ENCODE measurements around the gene CTSZ. TPM values are rescaled to one million over a fixed set of nuclear protein-coding genes. Genes with fewer than 3 reads are reported as not detected.
A peak's percentile ranks its signal among the peaks of the same experiment; 100 is the strongest.

CTSZ gene
- total and polyA plus RNA-seq, 4 donors = 11.8 to 233 (median 188) TPM

GRCh38 chr20:59005523-59006166, 1.4 kb downstream of the CTSZ start:
- no peaks in the 10 kb centered on the region for H3K9me3 ChIP-seq (ENCODE audit: control insufficient read depth in 4 of 4, low read length in 3 of 4)
- H3K4me1 ChIP-seq (ENCODE audit: control insufficient read depth in 4 of 4, insufficient read depth in 4 of 4, low read length in 3 of 4) = peaks cover 11 to 38% (median 26%) of the 10 kb centered on the region in 4 donors
- TF ChIP-seq FOXA2 (IDR thresholded peaks at IDR 0.05) = no peak
- no peak for TF ChIP-seq RAD21 (IDR thresholded peaks at IDR 0.05)
- no peak for TF ChIP-seq EGR1 (IDR thresholded peaks at IDR 0.05; ENCODE audit: low read depth in 2 of 2)
- TF ChIP-seq FOXA1 (IDR thresholded peaks at IDR 0.05) = no peak
- no peak for TF ChIP-seq CTCF (IDR thresholded peaks at IDR 0.05; ENCODE audit: low read depth, low read length, missing input control)
- TF ChIP-seq JUND (IDR thresholded peaks at IDR 0.05) = no peak
- TF ChIP-seq TAF1 (conservative IDR thresholded peaks at IDR 0.05) = no peak
- TF ChIP-seq ATF3 (IDR thresholded peaks at IDR 0.05) = no peak
- no peak for TF ChIP-seq HNF4G (IDR thresholded peaks at IDR 0.05)
- TF ChIP-seq SP1 (IDR thresholded peaks at IDR 0.05) = no peak
- TF ChIP-seq YY1 (IDR thresholded peaks at IDR 0.05) = no peak
- no peak for TF ChIP-seq RXRA (IDR thresholded peaks at IDR 0.05)
- TF ChIP-seq GABPA (IDR thresholded peaks at IDR 0.05 in 1 of 2, conservative IDR thresholded peaks at IDR 0.05 in 1 of 2) = no peak
- no peak for TF ChIP-seq ZBTB33 (IDR thresholded peaks at IDR 0.05)
- no peak for TF ChIP-seq MAX (IDR thresholded peaks at IDR 0.05)
- no peak for TF ChIP-seq HNF4A (conservative IDR thresholded peaks at IDR 0.05)
- no peak for TF ChIP-seq REST (IDR thresholded peaks at IDR 0.05)
- TF ChIP-seq NR2F2 (IDR thresholded peaks at IDR 0.05) = no peak
- H3K27ac ChIP-seq (ENCODE audit: low read depth in 1 of 2, low read length in 2 of 2) = peak overlapping the region; percentile 82 to 92
- H3K9ac ChIP-seq (ENCODE audit: low read depth in 1 of 2, low read length in 2 of 2) = peak overlapping the region; percentile 52 to 68
- 59% methylated on average over 3 of the region's 3 CpGs for WGBS
- H3K27me3 ChIP-seq (ENCODE audit: control insufficient read depth in 4 of 4, insufficient read depth in 4 of 4, low read length in 3 of 4) = no peaks in the 10 kb centered on the region
- H3K36me3 ChIP-seq (ENCODE audit: control insufficient read depth in 4 of 4, insufficient read depth in 3 of 4, low read depth in 1 of 4, low read length in 3 of 4) = peaks cover 6 to 12% (median 9%) of the 10 kb centered on the region in 4 donors
- peak overlapping the region; percentile 68 to 83 (median 75) for H3K4me3 ChIP-seq (ENCODE audit: low read depth in 1 of 3, low read length in 3 of 3)
- DNase-seq (ENCODE audit: low spot score) = no peak
